Measurements from ENCODE around the gene GSAP. TPM values are rescaled to one million over a fixed set of nuclear protein-coding genes. Genes with fewer than 3 reads are reported as not detected.

Gene GSAP
- total RNA-seq, 1 experiment from 2014 or later = 6.5 TPM

GRCh38 chr7:77329466-77330168 is 86.5 kb downstream of the GSAP start:
- Histone ChIP-seq H3K9ac (ENCODE audit: low read length) (no peak overlapping the region), H3K27ac (ENCODE audit: low read length) (peak overlapping the region; percentile 64), H3K4me2 (ENCODE audit: low read length) (peak overlapping the region; percentile 31), H2AFZ (ENCODE audit: low read length) (no peak overlapping the region), H3K79me2 (ENCODE audit: low read length) (no peaks in the 10 kb centered on the region), H3K27me3 (ENCODE audit: low read length) (no peaks in the 10 kb centered on the region), H3K4me3 (ENCODE audit: low read length) (no peak overlapping the region), H3K4me1 (ENCODE audit: insufficient read depth, low read length) (peaks cover 59% of the 10 kb centered on the region), H3F3A (ENCODE audit: low read length, unreplicated experiment) (no peaks in the 10 kb centered on the region), H3K9me3 (ENCODE audit: low read length) (no peaks in the 10 kb centered on the region), H3K36me3 (ENCODE audit: low read depth, low read length) (no peaks in the 10 kb centered on the region), H3K9me2 (replicated peaks; ENCODE audit: low read length) (no peaks in the 10 kb centered on the region), H4K20me1 (ENCODE audit: low read length) (no peaks in the 10 kb centered on the region)
- ChIA-PET CTCF (no interaction called here), POLR2A (ENCODE audit: unreplicated experiment) (no interaction called here)
- ATAC-seq (no peak), DNase-seq (no peak)
- intact Hi-C loops (cut with micrococcal nuclease) = loop anchor here (1.0 kb wide), 1 partner anchor 82 kb away; no protein-coding TSS in a partner anchor
- no TSS peak for BruUV-seq (replicated peaks)
- TF ChIP-seq CTCF (conservative IDR thresholded peaks at IDR 0.05; ENCODE audit: low read depth, low read length) = no peak
- TF ChIP-seq EZH2 (IDR thresholded peaks at IDR 0.05; ENCODE audit: low read length, unreplicated experiment) = no peak
- TF ChIP-seq EZH2phosphoT487 (IDR thresholded peaks at IDR 0.05; ENCODE audit: borderline replicate concordance, low read length) = no peak

GRCh38 chr7:77328669-77329068 is 87.5 kb downstream of the GSAP start:
- CTCF ChIA-PET = no interaction called here
- H2AFZ ChIP-seq (ENCODE audit: low read length) = peak overlapping the region; percentile 17; the same call in 1 of the 2 replicates

More at GRCh38 chr7:77328669-77329068, 87.5 kb downstream of the GSAP start:
- no peak for ATAC-seq
- H3K4me3 ChIP-seq (ENCODE audit: low read length) = no peak overlapping the region
- H3K27me3 ChIP-seq (ENCODE audit: low read length) = no peaks in the 10 kb centered on the region
- DNase-seq = peak; percentile 54
- no peak for TF ChIP-seq CTCF (conservative IDR thresholded peaks at IDR 0.05; ENCODE audit: low read depth, low read length)
- no peak for TF ChIP-seq EZH2 (IDR thresholded peaks at IDR 0.05; ENCODE audit: low read length, unreplicated experiment)
- TF ChIP-seq EZH2phosphoT487 (IDR thresholded peaks at IDR 0.05; ENCODE audit: borderline replicate concordance, low read length) = no peak
- no peaks in the 10 kb centered on the region for H3F3A ChIP-seq (ENCODE audit: low read length, unreplicated experiment)
- no peaks in the 10 kb centered on the region for H3K9me3 ChIP-seq (ENCODE audit: low read length)
- POLR2A ChIA-PET (ENCODE audit: unreplicated experiment) = interaction anchor here (0.6 kb wide), 1 partner anchor 259 kb away, joined by 8 read pairs; no protein-coding TSS in a partner anchor
- no peaks in the 10 kb centered on the region for H4K20me1 ChIP-seq (ENCODE audit: low read length)
- peak overlapping the region; percentile 40 for H3K27ac ChIP-seq (ENCODE audit: low read length)
- H3K9ac ChIP-seq (ENCODE audit: low read length) = peak overlapping the region; percentile 10; the same call in 1 of the 2 replicates
- BruUV-seq (replicated peaks) = no TSS peak
- H3K36me3 ChIP-seq (ENCODE audit: low read depth, low read length) = no peaks in the 10 kb centered on the region
- H3K79me2 ChIP-seq (ENCODE audit: low read length) = no peaks in the 10 kb centered on the region
- H3K9me2 ChIP-seq (replicated peaks; ENCODE audit: low read length) = no peaks in the 10 kb centered on the region
- H3K4me2 ChIP-seq (ENCODE audit: low read length) = peak overlapping the region; percentile 69
- H3K4me1 ChIP-seq (ENCODE audit: insufficient read depth, low read length) = peaks cover 59% of the 10 kb centered on the region
- intact Hi-C loops (cut with micrococcal nuclease) = loop anchor here (1.0 kb wide), 1 partner anchor 19 kb away; no protein-coding TSS in a partner anchor
